K562 (cell line): ENCODE measurements around the gene LRCH1. TPM values are rescaled to one million over a fixed set of nuclear protein-coding genes. Genes with fewer than 3 reads are reported as not detected.

ENCODE experiments used
- BMI1 ChIP-seq: fragments of 150-350 bp; IDR thresholded peaks from 2 replicates; pipeline ENCODE4 v1.6.1; 2014; ENCODE audit warnings: low read length
- CC2D1A ChIP-seq: fragments of 450-650 bp; IDR thresholded peaks from 2 replicates; pipeline ENCODE4 v1.6.1; 2017; ENCODE audit warnings: mild to moderate bottlenecking
- CCAR2 ChIP-seq: fragments of 200-400 bp; formaldehyde crosslinking; IDR thresholded peaks from 2 replicates; pipeline ENCODE4 v1.6.1; 2017; ENCODE audit warnings: mild to moderate bottlenecking, low read depth, low read length
- CEBPB ChIP-seq: fragments of 450-650 bp; IDR thresholded peaks from 2 replicates; pipeline ENCODE4 v1.6.1; 2016; ENCODE audit warnings: missing genetic modification characterization, missing compliant biosample characterization
- E2F8 ChIP-seq: fragments of 450-650 bp; IDR thresholded peaks from 2 replicates; pipeline ENCODE4 v1.7.1; 2018; ENCODE audit warnings: mild to moderate bottlenecking, low read depth; ENCODE audit not compliant: partially characterized antibody
- EP300 ChIP-seq: IDR thresholded peaks from 2 replicates; pipeline ENCODE4 v1.6.1; 2012; ENCODE audit warnings: low read length, improper control_type of control experiment
- GABPB2 ChIP-seq: fragments of 250-450 bp; sonication (Bioruptor Pico); conservative IDR thresholded peaks from 2 replicates; pipeline ENCODE4 v1.5.1; 2021; ENCODE audit warnings: mild to moderate bottlenecking
- JUN ChIP-seq, 2 experiments: sonication (generic) in 1 of 2; formaldehyde crosslinking in 1 of 2; IDR thresholded peaks; 2 replicates each; pipeline versions ENCODE4 v1.6.1 to v1.8.0; 2012 to 2022; ENCODE audit warnings: borderline replicate concordance in 2 of 2, mild to moderate bottlenecking in 2 of 2, improper control_type of control experiment in 1 of 2, low read depth in 1 of 2, low read length in 1 of 2, missing genetic modification reagents in 1 of 2
- RFX5 ChIP-seq: IDR thresholded peaks from 2 replicates; pipeline ENCODE4 v1.6.1; 2011; ENCODE audit warnings: low read depth, mild to moderate bottlenecking, improper control_type of control experiment, low read length
- SRSF3 ChIP-seq: fragments of 200-400 bp; formaldehyde crosslinking; IDR thresholded peaks from 2 replicates; pipeline ENCODE4 v1.6.1; 2016; ENCODE audit warnings: mild to moderate bottlenecking, low read length, moderate library complexity; ENCODE audit not compliant: insufficient read depth
- TRIM24 ChIP-seq, 2 experiments: fragments of 450-650 bp; IDR thresholded peaks; 2 replicates each; pipeline ENCODE4 v1.6.1; 2016
- TRIM28 ChIP-seq: fragments of 450-650 bp; IDR thresholded peaks from 2 replicates; pipeline ENCODE4 v1.6.1; 2017
- U2AF1 ChIP-seq: fragments of 200-400 bp; formaldehyde crosslinking; optimal IDR thresholded peaks from 2 replicates; pipeline ENCODE3; 2017; ENCODE audit warnings: mild to moderate bottlenecking, low read depth, low read length, moderate library complexity
- ZC3H8 ChIP-seq: fragments of 450-650 bp; IDR thresholded peaks from 2 replicates; pipeline ENCODE4 v1.6.1; 2017
- ZFP1 ChIP-seq: fragments of 450-650 bp; formaldehyde crosslinking; IDR thresholded peaks from 2 replicates; pipeline ENCODE4 v1.4.0; 2020; ENCODE audit warnings: mild to moderate bottlenecking, mixed read lengths
- ZNF41 ChIP-seq: fragments of 250-450 bp; sonication (Bioruptor Pico); conservative IDR thresholded peaks from 2 replicates; pipeline ENCODE4 v1.4.0; 2020; ENCODE audit warnings: mild to moderate bottlenecking
- ZNF766 ChIP-seq: fragments of 200-800 bp; sonication (Bioruptor generic); conservative IDR thresholded peaks from 2 replicates; pipeline ENCODE4 v1.6.1; 2016; ENCODE audit warnings: missing genetic modification characterization, missing compliant biosample characterization
- ZNF778 ChIP-seq: fragments of 450-650 bp; formaldehyde crosslinking; IDR thresholded peaks from 2 replicates; pipeline ENCODE4 v1.4.0; 2020; ENCODE audit warnings: mild to moderate bottlenecking, moderate library complexity
- ZNF830 ChIP-seq: fragments of 250-450 bp; sonication (Bioruptor Pico); IDR thresholded peaks from 2 replicates; pipeline ENCODE4 v1.5.0; 2021; ENCODE audit warnings: mild to moderate bottlenecking
- polyA plus RNA-seq, 8 experiments: library from polyadenylated mRNA; depleted of rRNA in 4 of 8; stranded (reverse) in 5 of 8; unstranded in 3 of 8; fragments of >200 nt; fragmentation: Nextera tagmentation in 2 of 8; fragmentation: Illumina TruSeq in 1 of 8; extraction: Ambion mirVana in 2 of 8; extraction: Trizol in 1 of 8; gene quantifications; 2 replicates each; pipeline versions ENCODE4 v1.2.1 to v1.2.3, GENCODE V29; 2011 to 2014; ENCODE audit warnings: inconsistent platforms in 1 of 8, missing spikeins in 1 of 8
- total RNA-seq, 7 experiments: library from RNA; depleted of rRNA in 6 of 7; stranded (reverse); fragments of >200 nt in 6 of 7; fragmentation: Illumina TruSeq in 2 of 7; extraction: Trizol in 2 of 7; gene quantifications; 2 replicates each; pipeline versions ENCODE4 v1.2.1 to v1.2.3, GENCODE V29; 2011 to 2021; ENCODE audit warnings: low replicate concordance in 1 of 7
- TF ChIP-seq, protein P1 (sequence below): fragments of 250-450 bp; sonication (Bioruptor Pico); IDR thresholded peaks from 2 replicates; pipeline ENCODE4 v1.4.0; 2020; ENCODE audit warnings: borderline replicate concordance
- TF ChIP-seq, protein P2 (sequence below): fragments of 250-450 bp; sonication (Bioruptor Pico); IDR thresholded peaks from 2 replicates; pipeline ENCODE4 v1.5.0; 2021
- TF ChIP-seq, protein P3 (sequence below): fragments of 250-450 bp; sonication (Bioruptor Pico); IDR thresholded peaks from 2 replicates; pipeline ENCODE4 v1.4.0; 2020

Gene LRCH1
- total and polyA plus RNA-seq, 9 of the 15 experiments (the other 6 are each of a cell fraction or from before 2014, with no cell fraction given): 1.1 to 6.8 (median 3.7) TPM

DNA sequence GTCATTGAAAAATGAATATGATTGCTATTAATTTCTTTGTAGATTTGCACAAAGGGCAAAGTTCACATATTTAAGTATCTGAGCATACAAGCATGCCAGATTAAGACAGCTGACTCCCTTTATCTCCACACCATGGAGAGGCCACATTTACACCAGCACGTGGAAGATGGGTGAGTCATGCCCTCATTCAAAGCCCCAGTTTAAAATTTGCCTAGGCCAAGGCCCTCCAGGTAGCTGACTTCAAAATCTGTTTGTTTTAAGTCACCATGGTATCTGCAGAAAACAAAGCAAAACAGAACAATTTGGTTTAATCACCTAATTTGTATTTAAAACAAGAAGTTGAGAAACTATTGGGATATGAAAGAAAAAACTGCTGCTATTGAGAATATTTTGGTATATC, 134.8 kb downstream of the LRCH1 start (continued):
- TF ChIP-seq E2F8 (no peak), ZNF41 (CRISPR knock-in tag) (no peak), SRSF3 (no peak), JUN (IDR thresholded peaks at IDR 0.05; ENCODE audit: borderline replicate concordance, low read depth, low read length) (peak; percentile 59; the same call in 1 of the 2 replicates), JUN (CRISPR knock-in tag; IDR thresholded peaks at IDR 0.05; ENCODE audit: borderline replicate concordance) (no peak), RFX5 (no peak), ZNF830 (CRISPR knock-in tag) (no peak), CCAR2 (no peak), BMI1 (no peak), ZFP1 (no peak), U2AF1 (no peak), ZC3H8 (no peak), TRIM28 (no peak), ZNF778 (CRISPR knock-in tag) (no peak), ZNF766 (CRISPR knock-in tag) (no peak), CC2D1A (no peak), TRIM24 (IDR thresholded peaks at IDR 0.05) (no peak), GABPB2 (CRISPR knock-in tag) (no peak), EP300 (peak; percentile 42; the same call in 1 of the 2 replicates), CEBPB (tag) (no peak)
- TF ChIP-seq, protein P1, sequence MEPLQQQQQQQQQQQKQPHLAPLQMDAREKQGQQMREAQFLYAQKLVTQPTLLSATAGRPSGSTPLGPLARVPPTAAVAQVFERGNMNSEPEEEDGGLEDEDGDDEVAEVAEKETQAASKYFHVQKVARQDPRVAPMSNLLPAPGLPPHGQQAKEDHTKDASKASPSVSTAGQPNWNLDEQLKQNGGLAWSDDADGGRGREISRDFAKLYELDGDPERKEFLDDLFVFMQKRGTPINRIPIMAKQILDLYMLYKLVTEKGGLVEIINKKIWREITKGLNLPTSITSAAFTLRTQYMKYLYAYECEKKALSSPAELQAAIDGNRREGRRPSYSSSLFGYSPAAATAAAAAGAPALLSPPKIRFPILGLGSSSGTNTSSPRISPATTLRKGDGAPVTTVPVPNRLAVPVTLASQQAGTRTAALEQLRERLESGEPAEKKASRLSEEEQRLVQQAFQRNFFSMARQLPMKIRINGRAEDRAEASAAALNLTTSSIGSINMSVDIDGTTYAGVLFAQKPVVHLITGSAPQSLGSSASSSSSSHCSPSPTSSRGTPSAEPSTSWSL (CRISPR knock-in tag): no peak
- TF ChIP-seq, protein P2, sequence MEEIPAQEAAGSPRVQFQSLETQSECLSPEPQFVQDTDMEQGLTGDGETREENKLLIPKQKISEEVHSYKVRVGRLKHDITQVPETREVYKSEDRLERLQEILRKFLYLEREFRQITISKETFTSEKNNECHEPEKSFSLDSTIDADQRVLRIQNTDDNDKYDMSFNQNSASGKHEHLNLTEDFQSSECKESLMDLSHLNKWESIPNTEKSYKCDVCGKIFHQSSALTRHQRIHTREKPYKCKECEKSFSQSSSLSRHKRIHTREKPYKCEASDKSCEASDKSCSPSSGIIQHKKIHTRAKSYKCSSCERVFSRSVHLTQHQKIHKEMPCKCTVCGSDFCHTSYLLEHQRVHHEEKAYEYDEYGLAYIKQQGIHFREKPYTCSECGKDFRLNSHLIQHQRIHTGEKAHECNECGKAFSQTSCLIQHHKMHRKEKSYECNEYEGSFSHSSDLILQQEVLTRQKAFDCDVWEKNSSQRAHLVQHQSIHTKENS (CRISPR knock-in tag): no peak
- TF ChIP-seq, protein P3, sequence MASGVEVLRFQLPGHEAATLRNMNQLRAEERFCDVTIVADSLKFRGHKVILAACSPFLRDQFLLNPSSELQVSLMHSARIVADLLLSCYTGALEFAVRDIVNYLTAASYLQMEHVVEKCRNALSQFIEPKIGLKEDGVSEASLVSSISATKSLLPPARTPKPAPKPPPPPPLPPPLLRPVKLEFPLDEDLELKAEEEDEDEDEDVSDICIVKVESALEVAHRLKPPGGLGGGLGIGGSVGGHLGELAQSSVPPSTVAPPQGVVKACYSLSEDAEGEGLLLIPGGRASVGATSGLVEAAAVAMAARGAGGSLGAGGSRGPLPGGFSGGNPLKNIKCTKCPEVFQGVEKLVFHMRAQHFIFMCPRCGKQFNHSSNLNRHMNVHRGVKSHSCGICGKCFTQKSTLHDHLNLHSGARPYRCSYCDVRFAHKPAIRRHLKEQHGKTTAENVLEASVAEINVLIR (CRISPR knock-in tag): no peak
